Ascending aorta (tissue), 2 donors: Measurements from ENCODE around the gene HMCN2. TPM values are rescaled to one million over a fixed set of nuclear protein-coding genes. Genes with fewer than 3 reads are reported as not detected.
"Not testable (repeated sequence)": the region's sequence is repeated elsewhere in the genome, so short reads cannot be mapped to it uniquely, and the experiment has no call there.

Experiments
- DNase-seq, 2 donors: peaks; one replicate each; pipeline ENCODE4 v3.0.0-alpha.2; 2019; ENCODE audit warnings: low spot score in 2 of 2
- H3K27ac ChIP-seq, 2 donors: fragments of 200-600 bp; sonication (generic); one replicate each; pipeline ENCODE4 v1.5.1; 2016 to 2017; ENCODE audit warnings: mild to moderate bottlenecking in 1 of 2
- H3K27me3 ChIP-seq: fragments of 200-600 bp; sonication (generic); one replicate; pipeline ENCODE4 v1.5.1; 2017
- H3K36me3 ChIP-seq, 2 donors: fragments of 200-600 bp; sonication (generic); one replicate each; pipeline ENCODE4 v1.5.1; 2016
- H3K4me1 ChIP-seq, 2 donors: fragments of 200-600 bp; sonication (generic); one replicate each; pipeline ENCODE4 v1.5.1; 2016 to 2017; ENCODE audit warnings: mild to moderate bottlenecking in 1 of 2
- H3K4me3 ChIP-seq, 2 donors: fragments of 200-600 bp; sonication (generic); one replicate each; pipeline ENCODE4 v1.5.1; 2016 to 2017; ENCODE audit warnings: mild to moderate bottlenecking in 1 of 2
- H3K9me3 ChIP-seq, 2 donors: fragments of 200-600 bp; sonication (generic); one replicate each; pipeline ENCODE4 v1.5.1; 2016
- intact Hi-C: fragments of 100-400 bp; cut with DNase I; formaldehyde crosslinking; loops from one replicate; pipeline ENCODE4 v1.15.1; 2023
- total RNA-seq: library from RNA; depleted of rRNA; stranded (reverse); fragments of >200 nt; gene quantifications from one replicate; pipeline ENCODE4 v1.1.0, GENCODE V29; 2016
- TF ChIP-seq, protein P1 (sequence below), 3 experiments: fragments of 200-600 bp in 2 of 3; fragments of 450-650 bp in 1 of 3; sonication (generic) in 2 of 3; IDR thresholded peaks; one replicate each; pipeline ENCODE4 v1.5.1; 2016 to 2019; ENCODE audit warnings: antibody characterized with exemption in 3 of 3, mild to moderate bottlenecking in 1 of 3, moderate library complexity in 1 of 3

The HMCN2 gene
- total RNA-seq, 1 donor from 2014 or later, result 7.5 TPM

GRCh38 chr9:130396581-130396980 lies 131.0 kb downstream of the HMCN2 start:
- TF ChIP-seq, protein P1, sequence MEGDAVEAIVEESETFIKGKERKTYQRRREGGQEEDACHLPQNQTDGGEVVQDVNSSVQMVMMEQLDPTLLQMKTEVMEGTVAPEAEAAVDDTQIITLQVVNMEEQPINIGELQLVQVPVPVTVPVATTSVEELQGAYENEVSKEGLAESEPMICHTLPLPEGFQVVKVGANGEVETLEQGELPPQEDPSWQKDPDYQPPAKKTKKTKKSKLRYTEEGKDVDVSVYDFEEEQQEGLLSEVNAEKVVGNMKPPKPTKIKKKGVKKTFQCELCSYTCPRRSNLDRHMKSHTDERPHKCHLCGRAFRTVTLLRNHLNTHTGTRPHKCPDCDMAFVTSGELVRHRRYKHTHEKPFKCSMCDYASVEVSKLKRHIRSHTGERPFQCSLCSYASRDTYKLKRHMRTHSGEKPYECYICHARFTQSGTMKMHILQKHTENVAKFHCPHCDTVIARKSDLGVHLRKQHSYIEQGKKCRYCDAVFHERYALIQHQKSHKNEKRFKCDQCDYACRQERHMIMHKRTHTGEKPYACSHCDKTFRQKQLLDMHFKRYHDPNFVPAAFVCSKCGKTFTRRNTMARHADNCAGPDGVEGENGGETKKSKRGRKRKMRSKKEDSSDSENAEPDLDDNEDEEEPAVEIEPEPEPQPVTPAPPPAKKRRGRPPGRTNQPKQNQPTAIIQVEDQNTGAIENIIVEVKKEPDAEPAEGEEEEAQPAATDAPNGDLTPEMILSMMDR (IDR thresholded peaks at IDR 0.05), result no peak
- no peaks in the 10 kb centered on the region for H3K4me1 ChIP-seq
- no peak overlapping the region for H3K4me3 ChIP-seq
- no peaks in the 10 kb centered on the region for H3K9me3 ChIP-seq
- no peak for DNase-seq
- intact Hi-C loops, result no loop called here
- H3K27ac ChIP-seq, result no peak overlapping the region
- H3K36me3 ChIP-seq, result no peaks in the 10 kb centered on the region
- no peaks in the 10 kb centered on the region for H3K27me3 ChIP-seq

- Histone ChIP-seq H3K4me3 (no peak overlapping the region), H3K36me3 (no peaks in the 10 kb centered on the region), H3K4me1 (no peaks in the 10 kb centered on the region), H3K27ac (no peak overlapping the region), H3K9me3 (no peaks in the 10 kb centered on the region), H3K27me3 (no peaks in the 10 kb centered on the region)
- DNase-seq, result no peak
- TF ChIP-seq, protein P1 (IDR thresholded peaks at IDR 0.05), result no peak
- intact Hi-C loops, result no loop called here
Measured at GRCh38 chr9:130398487-130399240, 133.1 kb downstream of the HMCN2 start.

DNA sequence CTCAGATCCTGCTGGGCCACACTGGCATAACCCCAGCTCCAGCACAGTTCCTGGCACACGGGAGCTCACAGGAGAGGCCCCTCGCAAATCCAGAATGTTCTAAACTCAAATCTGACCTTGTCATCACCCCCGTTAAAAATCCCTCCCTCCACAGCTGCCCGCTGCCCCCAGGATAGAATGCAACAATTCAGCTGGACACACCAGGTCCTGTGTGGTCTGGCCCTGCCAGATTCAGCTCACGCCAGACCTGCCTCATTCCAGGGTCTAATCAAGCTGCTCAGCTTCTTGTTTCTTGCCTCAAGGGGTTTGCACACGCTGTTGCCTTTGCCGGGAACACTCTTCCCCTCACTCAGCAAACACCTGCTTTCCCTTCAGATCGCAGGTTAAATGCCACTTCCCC lies 134.2 kb downstream of the HMCN2 start:
- no peaks in the 10 kb centered on the region for H3K36me3 ChIP-seq
- no peaks in the 10 kb centered on the region for H3K27me3 ChIP-seq
- intact Hi-C loops, result no loop called here
- no peak overlapping the region for H3K4me3 ChIP-seq
- no peak overlapping the region for H3K27ac ChIP-seq
- H3K9me3 ChIP-seq, result no peaks in the 10 kb centered on the region
- DNase-seq, result no peak
- TF ChIP-seq, protein P1 (IDR thresholded peaks at IDR 0.05), result no peak
- H3K4me1 ChIP-seq, result no peaks in the 10 kb centered on the region

- no peak overlapping the region for H3K27ac ChIP-seq
- H3K27me3 ChIP-seq, result no peaks in the 10 kb centered on the region
- DNase-seq, result no peak
- no peaks in the 10 kb centered on the region for H3K36me3 ChIP-seq
- H3K4me3 ChIP-seq, result no peak overlapping the region
- TF ChIP-seq, protein P1 (IDR thresholded peaks at IDR 0.05), result no peak
- intact Hi-C loops, result no loop called here
- no peaks in the 10 kb centered on the region for H3K9me3 ChIP-seq
- no peaks in the 10 kb centered on the region for H3K4me1 ChIP-seq
Measured at GRCh38 chr9:130400870-130401269, 135.3 kb downstream of the HMCN2 start.

GRCh38 chr9:130401742-130402141 lies 136.2 kb downstream of the HMCN2 start:
- H3K27me3 ChIP-seq, H3K36me3 ChIP-seq, H3K27ac ChIP-seq, H3K4me1 ChIP-seq, intact Hi-C loops, DNase-seq, H3K9me3 ChIP-seq, H3K4me3 ChIP-seq: not testable (repeated sequence)

DNA sequence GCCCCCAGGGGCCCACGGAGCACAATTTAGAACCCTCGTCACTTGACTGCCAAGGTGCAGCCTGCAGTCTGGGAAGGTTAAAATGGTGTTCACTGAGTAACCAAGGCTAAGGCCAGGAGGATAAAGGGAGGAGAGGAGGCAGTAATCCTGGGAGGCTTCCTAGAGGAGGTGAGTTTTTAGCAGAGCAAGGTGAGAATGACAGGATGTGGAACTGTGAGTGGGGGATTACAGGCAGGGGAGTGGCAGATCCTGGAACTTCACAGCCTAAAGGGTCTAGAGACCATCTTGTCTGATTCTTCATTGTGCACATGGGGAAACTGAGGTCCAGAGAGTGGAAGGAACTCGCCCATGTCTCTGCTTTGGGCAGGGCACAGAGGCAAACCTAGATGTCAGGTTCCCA lies 136.7 kb downstream of the HMCN2 start:
- Histone ChIP-seq H3K36me3 (no peaks in the 10 kb centered on the region), H3K27ac (no peak overlapping the region), H3K4me1 (no peaks in the 10 kb centered on the region), H3K9me3 (no peaks in the 10 kb centered on the region), H3K4me3 (no peak overlapping the region), H3K27me3 (no peaks in the 10 kb centered on the region)
- intact Hi-C loops, result no loop called here
- TF ChIP-seq, protein P1 (IDR thresholded peaks at IDR 0.05), result no peak
- DNase-seq, result no peak
